Ovary (tissue), 3 donors: ENCODE measurements around the gene DAB1.

Source experiments
- EP300 ChIP-seq: sonication (generic); formaldehyde crosslinking; IDR thresholded peaks from one replicate; pipeline ENCODE4 v1.6.1; 2017; ENCODE audit warnings: antibody characterized with exemption
- POLR2A ChIP-seq: fragments of 450-650 bp; IDR thresholded peaks from one replicate; pipeline ENCODE4 v1.6.1; 2017; ENCODE audit warnings: antibody characterized with exemption, mild to moderate bottlenecking, moderate library complexity
- TF ChIP-seq, protein P1 (sequence below), 3 donors: fragments of 450-650 bp in 2 of 3; fragments of 200-600 bp in 1 of 3; IDR thresholded peaks; one replicate each; pipeline versions ENCODE4 v1.5.1 to v1.8.0; 2016 to 2022; ENCODE audit warnings: antibody characterized with exemption in 3 of 3, mild to moderate bottlenecking in 1 of 3
- donor health status: DM: no; HTN: no; CAD: no.

DNA sequence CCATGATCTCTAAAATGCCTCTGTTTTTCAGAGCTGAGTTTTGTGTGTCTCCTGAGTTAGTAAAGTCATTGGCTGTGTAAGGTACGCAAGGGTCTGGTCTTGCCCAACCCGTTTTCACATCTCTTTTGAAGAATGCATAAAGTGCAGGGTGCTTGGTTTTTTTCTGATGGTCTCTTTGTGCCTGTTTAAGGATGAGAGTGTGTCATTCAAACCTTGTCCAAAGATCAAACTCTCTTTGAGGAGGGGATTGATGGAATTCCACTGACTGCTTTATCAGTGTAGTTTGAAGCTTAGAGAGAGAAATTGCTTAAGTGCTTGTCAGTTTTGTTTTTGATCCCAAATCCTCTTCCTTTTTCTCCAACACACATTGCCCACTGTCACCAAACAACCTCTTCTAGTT is 438.0 kb downstream of the DAB1 start:
- TF ChIP-seq POLR2A (no peak), EP300 (no peak)
- TF ChIP-seq, protein P1, sequence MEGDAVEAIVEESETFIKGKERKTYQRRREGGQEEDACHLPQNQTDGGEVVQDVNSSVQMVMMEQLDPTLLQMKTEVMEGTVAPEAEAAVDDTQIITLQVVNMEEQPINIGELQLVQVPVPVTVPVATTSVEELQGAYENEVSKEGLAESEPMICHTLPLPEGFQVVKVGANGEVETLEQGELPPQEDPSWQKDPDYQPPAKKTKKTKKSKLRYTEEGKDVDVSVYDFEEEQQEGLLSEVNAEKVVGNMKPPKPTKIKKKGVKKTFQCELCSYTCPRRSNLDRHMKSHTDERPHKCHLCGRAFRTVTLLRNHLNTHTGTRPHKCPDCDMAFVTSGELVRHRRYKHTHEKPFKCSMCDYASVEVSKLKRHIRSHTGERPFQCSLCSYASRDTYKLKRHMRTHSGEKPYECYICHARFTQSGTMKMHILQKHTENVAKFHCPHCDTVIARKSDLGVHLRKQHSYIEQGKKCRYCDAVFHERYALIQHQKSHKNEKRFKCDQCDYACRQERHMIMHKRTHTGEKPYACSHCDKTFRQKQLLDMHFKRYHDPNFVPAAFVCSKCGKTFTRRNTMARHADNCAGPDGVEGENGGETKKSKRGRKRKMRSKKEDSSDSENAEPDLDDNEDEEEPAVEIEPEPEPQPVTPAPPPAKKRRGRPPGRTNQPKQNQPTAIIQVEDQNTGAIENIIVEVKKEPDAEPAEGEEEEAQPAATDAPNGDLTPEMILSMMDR (IDR thresholded peaks at IDR 0.05) = no peak
